ENCODE results near the gene HHAT.
A peak's percentile ranks its signal among the peaks of the same experiment; 100 is the strongest.

Gene HHAT

DNA sequence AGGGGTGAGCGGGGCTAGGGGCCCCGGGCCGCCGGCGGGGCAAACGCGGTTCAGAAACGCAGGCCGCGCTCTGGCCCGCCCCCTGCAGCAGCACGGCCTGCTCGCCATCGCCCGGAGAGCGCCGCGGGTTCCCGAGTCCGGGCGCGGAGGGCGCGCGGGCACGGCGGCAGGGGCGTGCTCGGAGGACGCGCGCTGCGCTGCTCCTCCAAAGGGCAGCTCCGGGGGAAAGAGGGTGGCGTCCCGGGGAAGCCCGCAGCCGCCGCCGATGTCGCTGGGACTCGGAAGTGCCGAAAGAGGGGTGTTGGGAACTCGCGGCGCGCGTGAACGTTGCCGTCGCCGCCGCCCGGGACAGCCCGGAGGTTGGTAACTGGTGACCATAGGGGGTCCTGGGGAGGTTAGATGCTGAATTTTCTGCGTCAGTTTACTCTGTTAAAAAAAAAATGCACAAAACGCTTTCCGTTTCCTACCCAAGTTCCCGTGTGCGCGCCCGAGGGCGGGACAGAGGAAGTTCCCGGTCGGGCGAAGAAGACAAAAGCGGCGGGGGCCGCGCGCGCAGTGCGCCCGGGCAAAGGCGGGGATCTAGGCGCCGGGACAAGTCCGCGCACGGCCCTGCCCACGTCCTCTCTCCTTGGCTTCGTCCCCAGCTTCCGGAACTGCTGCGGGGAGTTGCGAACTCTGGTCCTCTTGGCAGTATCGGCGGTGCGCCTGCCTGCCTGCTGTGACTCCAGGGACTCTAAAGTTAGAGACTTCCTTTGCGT lies at the start of gene HHAT:
TSS of gene HHAT (plus strand) at position 157 of the 758 bp plus-strand sequence. CDS start 20,074 bp downstream, outside the sequence.
- DNase-seq (ENCODE audit: low read depth): peak; percentile 53

DNA sequence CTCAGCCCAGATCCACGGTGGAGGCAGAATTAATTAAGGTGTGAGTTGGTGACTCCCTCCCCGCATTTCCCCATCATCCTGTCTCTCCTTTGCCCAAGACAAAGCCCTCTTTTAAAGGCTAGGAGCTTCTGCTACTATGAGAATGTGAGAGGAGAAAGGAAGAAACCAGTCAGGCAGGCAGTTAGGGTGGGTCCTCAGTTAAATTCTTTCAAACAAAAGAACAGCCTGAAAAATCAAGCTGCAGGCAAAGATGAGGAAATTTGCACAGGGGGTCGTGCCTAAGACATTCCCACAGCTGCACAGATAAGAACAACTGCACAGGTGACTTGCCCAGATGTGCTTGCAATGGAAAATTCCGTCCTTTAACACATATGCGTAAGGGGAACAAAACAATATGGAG lies 48.5 kb upstream of the HHAT start:
- no peak for DNase-seq (ENCODE audit: low read depth)

DNA sequence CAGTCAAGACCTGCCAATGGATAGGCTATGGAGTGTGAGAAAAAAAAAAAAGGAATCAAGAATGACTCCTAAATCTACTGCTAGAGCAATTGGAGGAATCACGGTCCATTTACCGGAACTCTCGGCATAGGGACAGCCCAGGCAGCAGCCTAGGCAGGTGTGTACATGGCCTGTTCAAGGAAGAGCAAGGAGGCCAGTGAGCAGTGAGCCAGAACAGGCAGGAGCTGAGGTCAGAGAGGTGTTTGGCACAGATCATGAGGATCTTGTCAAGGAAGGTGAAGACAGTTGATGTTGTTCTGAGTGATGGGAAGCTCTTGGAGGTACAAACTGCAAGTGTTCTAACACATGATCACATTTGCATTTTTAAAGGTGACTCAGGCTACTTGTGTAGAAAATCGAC lies 40.6 kb upstream of the HHAT start:
- no peak for DNase-seq (ENCODE audit: low read depth)

DNA sequence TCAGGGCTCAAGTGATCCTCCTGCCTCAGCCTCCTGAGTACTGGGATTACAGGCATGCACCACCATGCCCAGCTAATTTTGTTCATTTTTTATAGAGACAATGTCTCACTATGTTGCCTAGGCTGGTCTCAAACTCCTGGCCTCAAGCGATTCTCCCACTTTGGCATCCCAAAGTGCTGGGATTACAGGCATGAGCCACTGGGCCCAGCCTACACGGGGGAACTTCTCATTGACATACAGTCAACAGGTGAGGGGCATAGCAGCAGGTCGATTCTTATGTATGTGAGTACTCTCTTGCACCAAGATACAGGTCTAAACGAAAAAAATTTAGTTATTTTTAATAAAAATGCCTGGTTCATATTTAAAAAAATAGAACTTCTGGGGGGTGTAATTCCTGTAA lies 39.5 kb upstream of the HHAT start:
- DNase-seq (ENCODE audit: low read depth): no peak

DNA sequence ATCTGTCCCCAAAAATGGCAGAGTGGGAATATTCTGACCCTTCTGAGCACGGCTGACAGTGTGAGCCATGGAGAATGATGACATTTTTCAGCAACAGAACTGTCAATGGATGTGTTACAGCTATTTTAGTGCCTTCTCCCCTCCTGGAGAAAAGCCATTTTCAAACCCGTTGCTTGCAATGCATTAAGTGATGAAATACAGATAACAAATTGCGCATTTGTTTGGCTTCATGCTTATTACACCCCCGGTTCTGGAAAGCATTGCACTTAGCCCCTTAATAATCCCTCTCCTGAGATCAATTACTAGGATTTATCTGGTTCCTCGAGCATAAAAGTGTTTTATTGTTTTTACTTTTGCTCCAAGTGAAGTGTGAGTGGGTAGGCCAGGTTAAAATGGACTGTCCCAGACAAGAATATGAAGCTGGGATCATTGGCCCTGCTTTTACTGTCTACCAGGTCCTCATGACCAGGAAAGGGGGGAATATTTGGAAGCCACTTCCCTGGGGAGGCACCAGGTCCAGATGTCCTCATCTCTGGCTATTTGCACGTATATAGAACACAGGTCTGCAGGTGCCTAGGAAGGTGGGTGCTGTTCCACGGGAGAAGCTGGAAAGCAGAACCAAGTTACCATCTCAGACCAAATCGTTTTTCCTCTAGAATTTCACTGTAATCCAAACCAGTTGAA lies 37.5 kb upstream of the HHAT start:
- no peak for DNase-seq (ENCODE audit: low read depth)

DNA sequence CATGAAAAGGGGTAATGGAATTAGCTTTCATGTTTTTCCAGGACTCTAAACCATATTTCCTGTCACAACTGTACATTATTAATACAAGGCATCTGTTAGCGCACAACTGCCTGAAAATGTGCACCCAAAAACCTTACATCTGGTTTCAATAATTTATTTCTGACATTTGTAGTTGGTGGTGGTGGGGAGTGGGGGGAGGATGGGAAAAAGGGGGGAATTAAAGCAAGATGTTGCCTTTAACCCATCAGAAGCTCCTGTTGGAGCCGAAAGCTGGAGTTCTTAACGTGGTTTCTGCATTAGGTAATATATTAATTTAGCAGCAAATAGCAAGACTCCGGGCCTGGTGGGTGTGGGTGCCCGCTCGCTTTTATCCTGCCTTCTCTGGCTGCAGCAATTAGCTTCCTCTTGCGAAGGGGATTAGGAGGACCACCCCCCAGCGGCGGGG lies 36.9 kb upstream of the HHAT start:
- DNase-seq (ENCODE audit: low read depth): no peak

DNA sequence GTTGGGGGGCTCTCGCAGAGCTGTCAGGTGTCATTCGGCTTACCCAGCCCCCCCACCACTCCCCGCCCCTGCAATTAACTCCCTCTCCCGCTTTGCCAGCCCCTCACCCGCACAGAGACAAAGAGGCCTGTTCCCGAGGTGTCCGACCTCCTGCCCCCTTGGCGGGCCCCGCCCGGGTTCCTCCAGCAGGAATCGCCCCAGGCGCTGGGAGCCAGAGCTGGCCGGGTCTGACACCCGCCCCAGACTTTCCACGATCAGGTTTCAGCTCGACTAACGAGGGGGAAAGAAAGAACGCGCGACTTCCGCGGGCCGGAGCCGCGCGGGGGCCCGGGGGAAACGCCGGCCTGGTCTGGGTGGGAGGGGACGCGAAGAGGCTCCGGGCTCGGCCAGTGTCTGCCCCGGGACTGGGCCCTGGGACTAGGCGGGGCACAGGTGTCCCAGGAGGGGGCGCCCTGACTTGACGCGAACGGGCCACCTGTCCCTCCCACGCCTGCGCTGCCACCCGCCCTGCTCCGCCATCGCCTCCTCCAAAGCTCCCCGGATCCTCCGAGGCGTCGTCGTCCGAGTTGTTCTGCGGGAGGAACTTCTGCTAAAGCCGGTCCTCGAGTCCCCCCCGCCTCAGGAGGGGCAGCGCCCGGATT lies 36.4 kb upstream of the HHAT start:
- peak; percentile 21 for DNase-seq (ENCODE audit: low read depth)

DNA sequence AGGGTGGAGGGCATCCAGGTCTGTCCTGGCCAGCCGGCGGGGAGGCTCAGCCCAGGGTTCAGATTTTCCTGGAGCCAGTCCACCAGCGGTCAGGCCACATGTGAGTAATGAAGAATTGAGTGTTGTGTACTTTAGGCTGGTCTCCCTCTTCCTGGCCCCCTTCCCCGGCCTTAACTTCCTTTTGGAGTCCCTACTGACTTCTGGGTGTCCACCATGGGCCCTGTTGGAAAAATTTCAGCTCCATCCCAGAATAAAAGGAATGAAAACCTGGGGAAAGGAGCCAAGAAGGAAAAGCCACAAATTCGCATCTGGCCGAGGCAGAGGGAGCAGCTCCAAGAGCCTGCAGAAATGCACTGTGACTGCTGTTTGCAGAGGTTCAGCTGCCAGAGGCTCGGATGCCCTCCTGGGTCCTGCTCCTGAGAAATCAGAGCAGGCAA lies 35.5 kb upstream of the HHAT start:
- no peak for DNase-seq (ENCODE audit: low read depth)

DNA sequence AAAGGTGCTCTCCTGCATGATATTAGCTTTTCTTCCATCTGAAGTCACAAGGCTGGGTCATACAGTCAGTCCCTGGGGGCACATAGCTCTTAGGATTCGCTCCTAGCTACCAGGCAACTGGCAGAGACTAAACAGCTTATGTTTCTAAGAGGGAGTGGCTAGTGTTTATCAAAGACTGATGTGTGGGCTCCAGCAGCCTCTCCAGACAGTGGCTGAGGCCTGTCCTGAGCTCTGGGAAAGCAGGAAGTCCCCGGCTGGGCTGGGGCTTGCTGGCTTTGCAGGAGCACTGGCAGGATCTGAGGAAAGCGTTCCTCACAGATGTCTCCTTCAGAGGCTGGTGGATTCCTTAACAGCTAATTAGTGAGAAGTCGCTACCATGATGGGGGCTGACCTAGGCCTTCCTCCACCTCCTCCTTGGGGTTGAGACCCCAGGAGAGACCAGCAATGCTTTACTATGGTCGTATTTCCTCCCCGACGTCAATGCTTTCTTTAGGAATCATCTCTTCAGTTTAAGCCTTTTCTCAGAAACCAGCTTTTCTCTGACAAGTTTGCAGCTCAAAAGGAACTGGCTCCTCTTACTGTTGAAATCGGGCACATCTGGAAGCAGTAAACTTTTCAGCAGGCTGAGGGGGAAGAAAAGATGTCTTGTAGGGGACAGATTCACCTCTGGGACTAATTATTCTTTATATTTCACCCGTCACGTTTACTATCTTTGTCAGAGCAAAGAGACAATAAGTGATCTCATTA lies 33.5 kb upstream of the HHAT start:
- DNase-seq (ENCODE audit: low read depth): no peak

DNA sequence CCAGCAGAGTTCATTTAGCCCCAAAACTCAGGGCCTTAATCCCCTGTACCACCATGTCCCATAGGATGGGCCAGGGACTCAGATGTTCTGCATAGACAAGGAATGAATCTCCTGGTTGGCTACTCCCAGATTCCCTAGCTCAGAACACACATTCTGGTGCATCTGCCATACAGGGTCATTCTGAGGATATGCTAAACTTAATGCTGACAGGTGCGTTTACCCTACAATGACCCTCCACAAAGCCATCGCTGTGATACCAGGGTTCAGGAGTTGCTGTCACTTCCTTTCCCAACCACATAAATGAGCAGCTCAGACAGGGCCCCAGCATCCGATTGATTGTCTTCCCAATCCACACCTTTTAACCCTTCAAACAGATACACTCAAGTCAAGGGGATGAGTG lies 32.0 kb upstream of the HHAT start:
- DNase-seq (ENCODE audit: low read depth): no peak

DNA sequence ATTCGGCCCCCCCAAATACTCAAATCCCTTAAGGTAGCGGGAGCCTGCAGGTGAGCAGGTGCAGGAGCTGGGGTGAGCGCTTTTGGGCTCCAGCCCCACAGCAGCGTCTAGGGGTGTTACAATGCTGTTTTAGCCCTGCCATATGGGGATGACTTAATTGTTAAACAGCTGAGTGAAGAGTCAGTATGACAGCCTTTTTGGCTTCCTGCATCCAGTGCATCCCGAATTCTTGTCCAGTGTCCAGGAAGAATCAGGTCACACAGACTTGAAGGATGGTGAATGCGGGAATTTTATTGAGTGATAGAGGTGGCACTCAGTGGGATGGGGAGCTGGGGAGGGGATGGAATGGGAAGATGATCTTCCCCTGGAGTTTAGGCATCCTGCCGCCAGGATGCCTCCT lies 30.4 kb upstream of the HHAT start:
- DNase-seq (ENCODE audit: low read depth): no peak

DNA sequence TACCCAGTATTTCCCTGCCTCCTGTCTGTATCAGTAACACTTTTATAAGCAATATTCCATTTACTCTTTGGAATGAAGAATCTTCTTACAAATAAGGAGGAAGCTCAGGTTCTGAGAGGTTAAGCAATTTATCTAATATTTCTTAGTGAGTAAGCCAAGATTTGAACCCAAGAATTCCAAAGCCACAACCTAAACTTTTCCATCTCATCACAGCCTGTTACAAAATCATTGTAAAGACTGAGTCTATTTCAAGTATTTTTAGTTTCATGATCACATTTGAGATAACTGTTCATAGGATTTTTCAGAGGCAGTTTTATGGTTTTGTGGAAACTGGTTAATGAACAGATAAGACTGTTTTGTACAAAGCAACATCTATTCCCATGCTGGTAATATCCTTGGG lies 29.8 kb upstream of the HHAT start:
- DNase-seq (ENCODE audit: low read depth): no peak

DNA sequence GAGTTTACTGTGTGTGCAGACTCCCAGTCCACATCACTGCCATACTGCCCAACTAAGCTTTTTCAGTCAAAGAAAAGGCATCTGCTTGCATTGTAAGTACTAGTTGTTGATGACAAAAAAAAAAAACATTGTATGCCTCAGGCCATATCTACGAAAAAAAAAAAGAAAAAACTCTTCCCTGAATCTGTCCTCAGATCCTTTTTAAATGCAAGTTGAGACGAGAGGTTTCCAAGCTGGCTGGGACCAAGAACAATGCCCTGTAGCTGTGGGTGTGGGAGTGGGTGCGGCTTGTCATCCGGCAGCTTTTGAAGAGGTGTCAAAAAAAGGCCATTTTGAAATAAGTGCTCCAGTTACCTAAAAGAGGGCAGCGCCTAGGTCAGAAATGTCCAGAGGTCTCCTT lies 29.2 kb upstream of the HHAT start:
- DNase-seq (ENCODE audit: low read depth): no peak

DNA sequence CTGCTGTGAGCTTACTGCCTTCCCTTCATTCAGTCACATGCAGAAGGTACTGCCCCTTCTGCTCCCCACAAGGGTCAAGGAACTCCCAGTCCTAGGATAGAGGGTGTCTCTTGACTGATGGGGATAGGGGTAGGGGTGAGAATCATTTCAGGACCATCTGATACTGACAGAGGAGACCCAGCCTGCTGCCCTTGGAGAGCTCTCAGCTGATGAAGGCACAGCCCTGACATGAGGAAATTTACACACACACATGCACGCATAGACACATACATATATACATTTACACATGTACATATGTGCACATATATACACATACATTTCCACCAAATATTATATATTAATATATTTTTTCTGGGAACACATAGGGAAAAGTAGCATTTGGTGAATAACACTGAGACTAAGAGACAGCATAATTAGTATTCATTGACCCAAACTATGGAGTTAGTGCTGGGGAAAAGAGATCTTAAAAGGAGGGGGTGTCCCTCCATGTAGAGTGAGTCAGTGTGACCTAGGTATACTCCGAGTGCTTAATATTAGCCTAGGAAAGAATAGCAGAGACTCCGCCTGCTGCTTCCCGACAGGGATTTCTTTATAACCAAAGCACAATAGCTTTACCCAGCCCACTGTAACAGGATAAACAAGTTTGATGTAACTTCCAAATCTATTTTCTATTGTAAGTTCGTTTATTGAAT lies 27.6 kb upstream of the HHAT start:
- no peak for DNase-seq (ENCODE audit: low read depth)

DNA sequence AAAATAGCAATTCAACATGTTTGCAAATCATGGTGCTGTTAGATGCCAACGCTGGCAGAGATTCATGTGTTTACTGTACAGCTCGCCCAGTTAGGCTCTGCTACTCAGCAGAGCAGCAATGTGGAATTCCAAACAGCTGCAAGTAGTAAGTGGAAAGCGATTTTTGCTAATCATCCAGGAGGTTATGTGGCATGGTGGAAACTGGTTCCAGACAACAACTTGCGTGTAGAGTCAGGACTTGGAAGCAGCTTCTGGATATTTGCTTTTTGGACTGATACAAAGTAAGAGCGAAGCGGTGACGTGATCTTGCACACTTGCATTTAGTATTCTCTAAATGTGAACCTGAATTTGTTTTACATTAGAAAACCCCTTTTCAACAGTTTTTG lies 27.1 kb upstream of the HHAT start:
- no peak for DNase-seq (ENCODE audit: low read depth)

DNA sequence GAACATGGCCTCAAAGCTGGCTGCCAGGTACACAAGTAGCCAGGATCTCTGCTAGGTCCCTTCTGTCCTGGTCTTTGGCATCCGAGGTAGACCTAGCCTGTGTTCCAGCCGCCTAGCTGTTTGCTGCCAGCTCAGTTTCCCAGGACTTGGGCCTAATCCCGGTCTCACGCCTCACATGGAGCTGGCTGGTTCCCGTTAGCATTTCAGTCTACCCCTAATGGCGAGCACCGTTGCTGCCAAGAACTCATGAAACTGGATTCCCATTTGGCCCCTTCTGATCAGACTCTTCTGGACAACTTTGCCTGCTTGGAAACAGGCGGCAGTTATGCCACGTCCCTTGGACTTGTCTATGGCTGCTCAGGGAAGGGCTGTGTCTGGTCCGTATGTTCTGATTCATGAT lies 26.2 kb upstream of the HHAT start:
- no peak for DNase-seq (ENCODE audit: low read depth)

DNA sequence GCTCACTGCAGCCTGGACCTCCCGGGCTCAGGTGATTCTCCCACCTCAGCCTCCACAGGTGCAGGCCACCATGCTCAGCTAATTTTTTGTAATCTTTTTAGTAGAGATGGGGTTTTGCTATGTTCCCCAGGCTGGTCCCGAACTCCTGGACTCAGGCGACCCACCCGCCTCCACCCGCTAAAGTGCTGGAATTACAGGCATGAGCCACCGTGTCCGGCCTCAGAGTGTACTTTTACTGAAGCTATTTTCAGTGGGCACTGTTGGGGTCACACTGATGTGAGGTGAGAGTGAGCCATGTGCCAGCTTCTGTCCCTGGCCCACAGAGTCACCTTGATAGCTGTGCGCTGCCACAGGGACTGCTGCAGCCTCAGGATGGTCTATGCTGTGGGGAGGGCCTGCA lies 25.3 kb upstream of the HHAT start:
- DNase-seq (ENCODE audit: low read depth): no peak

DNA sequence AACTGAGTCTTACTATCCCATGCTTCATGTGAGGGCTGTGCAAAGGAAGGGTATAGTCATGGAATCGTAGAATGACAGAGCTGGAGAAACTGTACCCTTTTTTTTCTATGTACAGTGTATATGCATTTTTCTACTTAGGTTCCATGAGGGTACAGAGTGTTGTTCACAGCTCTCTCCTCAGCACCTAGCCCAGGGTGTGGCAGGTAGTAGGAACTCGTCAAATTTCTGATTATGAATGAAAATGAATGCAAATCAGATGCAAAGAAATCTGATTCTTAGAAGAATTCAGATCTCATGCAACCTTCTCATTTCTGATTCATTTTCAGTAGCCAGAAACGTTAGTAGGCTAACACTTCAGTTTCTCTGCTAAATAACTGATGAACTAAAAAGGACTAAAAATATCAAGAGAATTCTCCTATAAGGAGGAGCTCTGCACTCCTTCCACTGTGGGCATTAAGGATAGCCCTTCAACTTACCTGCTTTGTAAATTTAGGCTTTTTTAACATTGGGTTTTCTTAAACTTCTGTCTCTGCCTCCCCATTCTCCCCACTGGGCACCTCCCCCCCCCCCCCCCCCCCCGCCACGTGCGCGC lies 18.0 kb upstream of the HHAT start:
- no peak for DNase-seq (ENCODE audit: low read depth)

DNA sequence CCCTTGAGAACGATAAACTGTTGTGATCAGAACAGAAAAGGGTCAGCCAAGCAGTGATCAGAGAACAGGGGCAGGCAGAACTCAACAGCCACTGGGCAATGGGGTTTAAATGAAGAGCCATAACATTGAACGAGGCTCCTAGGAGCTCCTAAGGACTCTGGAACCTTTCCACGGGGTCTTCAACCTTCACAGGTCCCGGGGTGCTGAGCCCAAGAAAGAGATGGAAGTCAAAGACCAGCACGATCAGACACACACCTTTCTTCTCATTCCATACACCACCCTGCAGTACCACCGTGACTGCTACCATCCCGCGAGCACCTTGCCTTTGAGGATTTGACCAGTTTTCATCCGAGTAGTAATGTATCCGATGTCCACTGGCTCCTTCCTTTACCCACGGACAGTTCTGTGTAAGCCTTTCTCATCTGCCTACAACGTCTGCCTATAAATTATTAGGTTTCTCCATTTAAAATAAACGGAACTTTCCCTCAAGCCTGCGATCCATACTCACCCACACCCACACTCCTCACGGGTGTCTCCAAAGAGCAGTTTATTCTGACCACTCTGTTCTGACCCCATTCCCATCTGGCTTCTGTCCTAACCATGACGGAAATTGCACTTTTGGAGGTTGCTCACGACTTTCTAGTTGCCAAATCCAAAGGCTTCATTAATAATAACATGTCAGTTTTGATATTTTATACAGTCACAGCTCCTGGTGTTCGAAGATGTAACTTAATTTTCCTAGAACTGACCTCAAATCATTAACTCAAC lies 16.8 kb upstream of the HHAT start:
- no peak for DNase-seq (ENCODE audit: low read depth)

DNA sequence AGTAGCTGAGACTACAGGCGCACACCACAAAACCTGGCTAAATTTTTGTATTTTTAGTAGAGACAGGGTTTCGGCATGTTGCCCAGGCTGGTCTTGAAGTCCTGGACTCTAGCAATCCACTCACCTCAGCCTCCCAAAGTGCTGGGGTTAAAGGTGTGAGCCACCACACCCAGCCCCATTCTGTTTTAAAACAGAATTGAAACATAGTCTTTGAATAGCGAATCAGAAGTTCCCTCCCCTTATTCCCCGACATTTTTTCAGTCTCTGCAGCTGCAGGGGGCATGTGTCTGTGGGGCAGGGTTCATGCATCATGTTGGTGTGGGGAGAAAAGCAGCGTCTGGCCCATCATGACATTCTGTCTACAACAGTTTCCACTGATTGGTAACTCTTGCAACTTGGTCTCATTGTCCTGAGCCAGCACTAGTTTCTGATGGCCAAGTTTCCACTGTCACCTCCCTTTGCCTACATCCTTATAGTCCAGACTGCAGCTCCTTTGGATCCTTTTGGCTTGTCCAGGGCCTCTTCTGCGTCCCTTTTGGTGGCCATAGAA lies 15.6 kb upstream of the HHAT start:
- no peak for DNase-seq (ENCODE audit: low read depth)

All from activated T-cell treated with anti-CD3 and anti-CD28 coated beads for 24 hours (primary cell).